ENCODE measurements around the gene YTHDF1. TPM values are rescaled to one million over a fixed set of nuclear protein-coding genes. Genes with fewer than 3 reads are reported as not detected.

The YTHDF1 gene
- polyA plus RNA-seq (36.9 and 38.2 TPM in 2 replicates), polyA minus RNA-seq (30.9 and 33.9 TPM in 2 replicates)

GRCh38 chr20:63216041-63216848 lies at the start of gene YTHDF1:
YTHDF1 (minus strand) TSS chr20:63216131; CDS start chr20:63215892, 239 bp downstream.
- Histone ChIP-seq H3K4me2 (ENCODE audit: low read length) (peak within 1 kb of the TSS; percentile 84), H3K36me3 (ENCODE audit: insufficient read depth, low read length) (no peaks in the 10 kb centered on the region), H3K27me3 (ENCODE audit: insufficient read depth, low read depth, low read length) (no peaks in the 10 kb centered on the region), H3K27ac (ENCODE audit: low read length) (peak within 1 kb of the TSS; percentile 82), H2AFZ (ENCODE audit: low read depth, low read length) (peak within 1 kb of the TSS; percentile 94), H3F3A (ENCODE audit: insufficient read depth, low read length, poor library complexity, severe bottlenecking) (no peaks in the 10 kb centered on the region), H3K4me3 (ENCODE audit: low read length) (peak within 1 kb of the TSS; percentile 91), H3K9me2 (ENCODE audit: insufficient read depth, low read length) (no peaks in the 10 kb centered on the region), H3K79me2 (replicated peaks; ENCODE audit: insufficient read depth, low read length) (peaks cover 40% of the 10 kb centered on the region), H3K9ac (ENCODE audit: low read length) (peak within 1 kb of the TSS; percentile 96), H4K20me1 (ENCODE audit: insufficient read depth) (peaks cover 6% of the 10 kb centered on the region), H3K9me3 (ENCODE audit: low read length) (no peaks in the 10 kb centered on the region)
- TF ChIP-seq EP300 (conservative IDR thresholded peaks at IDR 0.05; ENCODE audit: poor library complexity, severe bottlenecking) (peak; percentile 42), RAD21 (conservative IDR thresholded peaks at IDR 0.05) (peak; percentile 24), REST (IDR thresholded peaks at IDR 0.05; ENCODE audit: borderline replicate concordance) (peak; percentile 26), POLR2AphosphoS5 (IDR thresholded peaks at IDR 0.05) (peak; percentile 89), MXI1 (conservative IDR thresholded peaks at IDR 0.05; ENCODE audit: poor library complexity, severe bottlenecking) (peak; percentile 100), EZH2 (IDR thresholded peaks at IDR 0.05; ENCODE audit: borderline replicate concordance, insufficient read depth, low read length, poor library complexity, severe bottlenecking) (no peak)

- Histone ChIP-seq H3K9ac (ENCODE audit: low read length) (no peak overlapping the region), H3K27me3 (ENCODE audit: insufficient read depth, low read depth, low read length) (no peaks in the 10 kb centered on the region), H4K20me1 (ENCODE audit: insufficient read depth) (no peaks in the 10 kb centered on the region), H3K27ac (ENCODE audit: low read length) (no peak overlapping the region), H3F3A (ENCODE audit: insufficient read depth, low read length, poor library complexity, severe bottlenecking) (no peaks in the 10 kb centered on the region), H3K79me2 (replicated peaks; ENCODE audit: insufficient read depth, low read length) (no peaks in the 10 kb centered on the region), H3K36me3 (ENCODE audit: insufficient read depth, low read length) (no peaks in the 10 kb centered on the region), H3K4me3 (ENCODE audit: low read length) (no peak overlapping the region), H2AFZ (ENCODE audit: low read depth, low read length) (no peak overlapping the region), H3K9me3 (ENCODE audit: low read length) (no peaks in the 10 kb centered on the region), H3K4me2 (ENCODE audit: low read length) (no peak overlapping the region), H3K9me2 (ENCODE audit: insufficient read depth, low read length) (no peaks in the 10 kb centered on the region)
- TF ChIP-seq MXI1 (conservative IDR thresholded peaks at IDR 0.05; ENCODE audit: poor library complexity, severe bottlenecking): no peak
- TF ChIP-seq EP300 (conservative IDR thresholded peaks at IDR 0.05; ENCODE audit: poor library complexity, severe bottlenecking): no peak
- TF ChIP-seq REST (IDR thresholded peaks at IDR 0.05; ENCODE audit: borderline replicate concordance): no peak
- TF ChIP-seq EZH2 (IDR thresholded peaks at IDR 0.05; ENCODE audit: borderline replicate concordance, insufficient read depth, low read length, poor library complexity, severe bottlenecking): no peak
- TF ChIP-seq CTCF (IDR thresholded peaks at IDR 0.05; ENCODE audit: poor library complexity, severe bottlenecking): no peak
- TF ChIP-seq POLR2AphosphoS5 (IDR thresholded peaks at IDR 0.05): no peak
These were observed 48.6 kb upstream of the YTHDF1 start for GRCh38 chr20:63264519-63264918.

Measured in neural cell (in vitro differentiated cells).